Panc1 (cell line): ENCODE data around the gene VAPA.

Experiments used
- CTCF ChIP-seq: fragments of 450-650 bp; IDR thresholded peaks from 2 replicates; pipeline ENCODE4 v1.5.1; 2017; ENCODE audit warnings: mild to moderate bottlenecking
- SIN3A ChIP-seq: IDR thresholded peaks from 2 replicates; pipeline ENCODE4 v1.6.1; 2012; ENCODE audit warnings: low read depth, mild to moderate bottlenecking, low read length, moderate library complexity, borderline replicate concordance; ENCODE audit not compliant: insufficient read depth
- TCF7L2 ChIP-seq: IDR thresholded peaks from 2 replicates; pipeline ENCODE4 v1.6.1; 2011; ENCODE audit warnings: mild to moderate bottlenecking, low read depth, low read length, inconsistent platforms

GRCh38 chr18:9878095-9878494 lies 35.7 kb upstream of the VAPA start:
- TF ChIP-seq CTCF (no peak), TCF7L2 (no peak), SIN3A (no peak)
